IMR-90 (cell line): ENCODE results near the gene KRTCAP2. TPM values are rescaled to one million over a fixed set of nuclear protein-coding genes. Genes with fewer than 3 reads are reported as not detected.
"Not testable (repeated sequence)": the region's sequence is repeated elsewhere in the genome, so short reads cannot be mapped to it uniquely, and the experiment has no call there.

Experiments used
- ATAC-seq: fragments of 200-7000 bp; cut with Tn5 transposase; 2 replicates; pipeline ENCODE4 v1.9.1; 2020; ENCODE audit warnings: low read depth, mild to moderate bottlenecking, moderate library complexity
- BruUV-seq: library from RNA; stranded (reverse); fragments of 400-500 nt; replicated peaks from 2 replicates; lab custom pipeline; 2021; lab: Mats Ljungman, UMichigan
- CTCF ChIA-PET: fragments of 300-600 bp; formaldehyde crosslinking; extraction: SDS; loops from one replicate; lab custom pipeline; 2021; ENCODE audit warnings: antibody characterized with exemption; lab: Yijun Ruan, JAX
- POLR2A ChIA-PET: fragments of 300-600 bp; sonication (Branson Sonifier 250); formaldehyde crosslinking; loops from one replicate; lab custom pipeline; 2022; ENCODE audit warnings: antibody characterized with exemption; ENCODE audit not compliant: unreplicated experiment; lab: Charles Lee
- DNase-seq: peaks from one replicate; pipeline ENCODE4 v3.0.0; 2013
- H2AFZ ChIP-seq: replicated peaks from 2 replicates; pipeline ENCODE3; 2013; ENCODE audit warnings: low read length, mild to moderate bottlenecking; ENCODE audit not compliant: poor library complexity
- H2AK5ac ChIP-seq: 2 replicates; pipeline ENCODE4 v1.6.1; 2013; ENCODE audit warnings: low read depth, low read length, inconsistent platforms
- H2AK9ac ChIP-seq: replicated peaks from 2 replicates; pipeline ENCODE3; 2013; ENCODE audit warnings: mild to moderate bottlenecking, low read depth, low read length, moderate library complexity; ENCODE audit not compliant: poor library complexity
- H2BK120ac ChIP-seq: 2 replicates; pipeline ENCODE4 v1.6.1; 2013; ENCODE audit warnings: low read depth, low read length, inconsistent platforms
- H2BK15ac ChIP-seq: 3 replicates; pipeline ENCODE4 v1.6.1; 2013; ENCODE audit warnings: low read depth, low read length, inconsistent platforms
- H2BK20ac ChIP-seq: 2 replicates; pipeline ENCODE4 v1.6.1; 2013; ENCODE audit warnings: low read depth, mild to moderate bottlenecking, inconsistent platforms, low read length, moderate library complexity
- H2BK5ac ChIP-seq: 2 replicates; pipeline ENCODE4 v1.6.1; 2013; ENCODE audit warnings: mild to moderate bottlenecking, low read depth, low read length, inconsistent platforms; ENCODE audit not compliant: poor library complexity, severe bottlenecking
- H3K14ac ChIP-seq: replicated peaks from 2 replicates; pipeline ENCODE4 v1.6.1; 2013; ENCODE audit warnings: low read depth, low read length, inconsistent platforms
- H3K18ac ChIP-seq: 2 replicates; pipeline ENCODE4 v1.6.1; 2013; ENCODE audit warnings: low read depth, low read length, control low read depth
- H3K23ac ChIP-seq: 2 replicates; pipeline ENCODE4 v1.6.1; 2013; ENCODE audit warnings: low read depth, low read length, inconsistent platforms
- H3K27ac ChIP-seq: 2 replicates; pipeline ENCODE4 v1.5.1; 2013; ENCODE audit warnings: mild to moderate bottlenecking, control low read depth, low read length; ENCODE audit not compliant: insufficient read depth
- H3K27me3 ChIP-seq: 2 replicates; pipeline ENCODE4 v1.6.1; 2013; ENCODE audit warnings: low read length; ENCODE audit not compliant: control insufficient read depth, insufficient read depth
- H3K36me3 ChIP-seq: 2 replicates; pipeline ENCODE4 v1.6.1; 2013; ENCODE audit warnings: low read length, mixed read lengths; ENCODE audit not compliant: control insufficient read depth, insufficient read depth
- H3K4ac ChIP-seq: 2 replicates; pipeline ENCODE4 v1.6.1; 2013; ENCODE audit warnings: low read depth, low read length, inconsistent platforms
- H3K4me1 ChIP-seq: 2 replicates; pipeline ENCODE4 v1.6.1; 2013; ENCODE audit warnings: low read length, mixed read lengths; ENCODE audit not compliant: control insufficient read depth, insufficient read depth
- H3K4me2 ChIP-seq: 2 replicates; pipeline ENCODE4 v1.6.1; 2013; ENCODE audit warnings: low read depth, mild to moderate bottlenecking, control low read depth, low read length, moderate library complexity
- H3K4me3 ChIP-seq: 2 replicates; pipeline ENCODE4 v1.5.1; 2013; ENCODE audit warnings: low read depth, mild to moderate bottlenecking, control low read depth, low read length, moderate library complexity; ENCODE audit not compliant: insufficient read depth
- H3K56ac ChIP-seq: 2 replicates; pipeline ENCODE4 v1.6.1; 2013; ENCODE audit warnings: low read length, inconsistent platforms; ENCODE audit not compliant: insufficient read depth; ENCODE audit errors: extremely low read depth
- H3K79me1 ChIP-seq, 2 experiments: 2 replicates each; pipeline ENCODE4 v1.6.1; 2013; ENCODE audit warnings: low read length in 2 of 2, inconsistent platforms in 1 of 2, low read depth in 1 of 2
- H3K9ac ChIP-seq: 2 replicates; pipeline ENCODE4 v1.6.1; 2013; ENCODE audit warnings: low read depth, low read length, control low read depth
- H3K9me1 ChIP-seq: 2 replicates; pipeline ENCODE4 v1.6.1; 2013; ENCODE audit warnings: low read length, inconsistent platforms; ENCODE audit not compliant: insufficient read depth
- H3K9me3 ChIP-seq: 2 replicates; pipeline ENCODE4 v1.6.1; 2013; ENCODE audit warnings: low read length; ENCODE audit not compliant: control insufficient read depth, insufficient read depth
- H4K20me1 ChIP-seq: 2 replicates; pipeline ENCODE4 v1.6.1; 2013; ENCODE audit warnings: low read length, inconsistent platforms; ENCODE audit not compliant: insufficient read depth
- H4K5ac ChIP-seq: 2 replicates; pipeline ENCODE4 v1.6.1; 2013; ENCODE audit warnings: mild to moderate bottlenecking, low read depth, low read length, control low read depth
- H4K8ac ChIP-seq, 2 experiments: 2 replicates each; pipeline ENCODE4 v1.6.1; 2013; ENCODE audit warnings: low read depth in 2 of 2, low read length in 2 of 2, control low read depth in 1 of 2, inconsistent platforms in 1 of 2
- H4K91ac ChIP-seq: 2 replicates; pipeline ENCODE4 v1.6.1; 2013; ENCODE audit warnings: low read depth, low read length, inconsistent platforms; ENCODE audit not compliant: insufficient read depth
- MXI1 ChIP-seq: IDR thresholded peaks from 2 replicates; pipeline ENCODE4 v1.6.1; 2012; ENCODE audit warnings: low read depth, mild to moderate bottlenecking, low read length, moderate library complexity, borderline replicate concordance
- NFE2L2 ChIP-seq: fragments of 150-350 bp; IDR thresholded peaks from 2 replicates; pipeline ENCODE4 v1.6.1; 2016; ENCODE audit warnings: low read depth, mild to moderate bottlenecking, low read length
- RAD21 ChIP-seq: IDR thresholded peaks from 2 replicates; pipeline ENCODE4 v1.6.1; 2012; ENCODE audit warnings: low read length, improper control_type of control experiment
- RCOR1 ChIP-seq: IDR thresholded peaks from 2 replicates; pipeline ENCODE4 v1.6.1; 2012; ENCODE audit warnings: mild to moderate bottlenecking, low read length, improper control_type of control experiment; ENCODE audit not compliant: insufficient replicate concordance
- RFX5 ChIP-seq: IDR thresholded peaks from 2 replicates; pipeline ENCODE4 v1.8.0; 2012; ENCODE audit warnings: low read depth, mild to moderate bottlenecking, low read length, moderate library complexity
- USF2 ChIP-seq: fragments of 150-350 bp; IDR thresholded peaks from 2 replicates; pipeline ENCODE4 v1.6.1; 2017; ENCODE audit warnings: mild to moderate bottlenecking, antibody characterized with exemption, low read length, low read depth
- WGBS, 2 experiments: methylation state at CpG; one replicate each; pipeline versions ENCODE4 v1.1.5 to v1.1.7; 2013; ENCODE audit warnings: missing lambda C conversion rate in 2 of 2; ENCODE audit not compliant: insufficient read length in 1 of 2; ENCODE audit errors: extremely low coverage in 2 of 2; 5-methylcytosine and 5-hydroxymethylcytosine counted together
- dilution Hi-C: fragments of 300-500 bp; cut with HindIII; formaldehyde crosslinking; loops from one replicate; pipeline ENCODE4 v1.14.3; 2018; ENCODE audit warnings: low sequenced_read_pairs; ENCODE audit not compliant: unreplicated experiment
- in situ Hi-C: fragments of 300-500 bp; cut with MboI; formaldehyde crosslinking; loops from 3 replicates; pipeline ENCODE4 v1.14.3; 2019; ENCODE audit warnings: low sequenced_read_pairs, inconsistent platforms, mixed read lengths
- intact Hi-C: fragments of 100-400 bp; cut with micrococcal nuclease; formaldehyde crosslinking; loops from 2 replicates; pipeline ENCODE4 v1.10.0; 2022
- polyA plus RNA-seq, 3 experiments: library from polyadenylated mRNA; depleted of rRNA; stranded (reverse); fragments of >200 nt; gene quantifications; 2 replicates each; pipeline ENCODE4 v1.2.3, GENCODE V29; 2012; ENCODE audit warnings: low replicate concordance in 1 of 3
- total RNA-seq: library from RNA; depleted of rRNA; stranded (reverse); fragments of >200 nt; gene quantifications from 2 replicates; pipeline ENCODE4 v1.2.3, GENCODE V29; 2012

Gene KRTCAP2
- total and polyA plus RNA-seq, 2 of the 4 experiments (the other 2 are of a cell fraction): 76.7 to 232 TPM

- H3K27ac ChIP-seq: no peak overlapping the region
- no TSS peak for BruUV-seq
- no peaks in the 10 kb centered on the region for H3K79me1 ChIP-seq
These were observed 14.1 kb downstream of the KRTCAP2 start for GRCh38 chr1:155158991-155159390.

GRCh38 chr1:155155996-155156643 lies 17.0 kb downstream of the KRTCAP2 start:
- intact Hi-C loops, DNase-seq, H2AK9ac ChIP-seq, H3K36me3 ChIP-seq, H3K27me3 ChIP-seq, H3K9ac ChIP-seq, H2AK5ac ChIP-seq, H3K4me1 ChIP-seq, H4K20me1 ChIP-seq, H2BK120ac ChIP-seq, H3K9me1 ChIP-seq, CTCF ChIA-PET, H3K4me3 ChIP-seq, H3K9me3 ChIP-seq, H4K91ac ChIP-seq, BruUV-seq, H3K4me2 ChIP-seq, H2BK15ac ChIP-seq, H3K23ac ChIP-seq, dilution Hi-C loops, ATAC-seq, H3K14ac ChIP-seq, H2BK5ac ChIP-seq, H3K56ac ChIP-seq, H4K8ac ChIP-seq, H4K5ac ChIP-seq, H3K4ac ChIP-seq, in situ Hi-C loops, H3K79me1 ChIP-seq, H3K18ac ChIP-seq, H3K27ac ChIP-seq, POLR2A ChIA-PET, H2BK20ac ChIP-seq, H2AFZ ChIP-seq: not testable (repeated sequence)
- WGBS, 2 experiments: no CpG with 5 or more reads among the region's 3 CpGs

More at GRCh38 chr1:155158991-155159390, 14.1 kb downstream of the KRTCAP2 start:
- H3K18ac ChIP-seq: no peak overlapping the region
- H2BK5ac ChIP-seq: no peak overlapping the region
- no peak overlapping the region for H2BK15ac ChIP-seq
- H3K56ac ChIP-seq: no peak overlapping the region
- TF ChIP-seq RFX5: no peak
- TF ChIP-seq RCOR1: no peak
- TF ChIP-seq RAD21: no peak
- no peak for TF ChIP-seq MXI1
- no peak for TF ChIP-seq USF2
- TF ChIP-seq NFE2L2: no peak
- no peak overlapping the region for H2AFZ ChIP-seq
- no peak overlapping the region for H2AK5ac ChIP-seq
- no peak overlapping the region for H3K4ac ChIP-seq
- no peak overlapping the region for H4K91ac ChIP-seq
- H2AK9ac ChIP-seq: no peak overlapping the region
- H2BK120ac ChIP-seq: no peak overlapping the region
- H3K4me3 ChIP-seq: no peak overlapping the region
- ChIA-PET CTCF (no interaction called here), POLR2A (no interaction called here)
- H3K4me1 ChIP-seq: no peaks in the 10 kb centered on the region
- in situ Hi-C loops: no loop called here
- no peak overlapping the region for H3K23ac ChIP-seq
- H4K8ac ChIP-seq: no peak overlapping the region
- H4K20me1 ChIP-seq: no peaks in the 10 kb centered on the region
- H3K9ac ChIP-seq: no peak overlapping the region
- H3K36me3 ChIP-seq: no peaks in the 10 kb centered on the region
- no peaks in the 10 kb centered on the region for H3K9me1 ChIP-seq
- peaks cover 7% of the 10 kb centered on the region for H3K27me3 ChIP-seq
- 43% methylated on average over 1 of the region's 1 CpG; no CpG with 5 or more reads in 1 of the 2 experiments for WGBS, 2 experiments
- intact Hi-C loops: no loop called here
- no peak overlapping the region for H3K4me2 ChIP-seq
- H2BK20ac ChIP-seq: no peak overlapping the region
- dilution Hi-C loops: no loop called here
- DNase-seq: no peak
- H3K14ac ChIP-seq: no peak overlapping the region
- no peak overlapping the region for H4K5ac ChIP-seq
- ATAC-seq: no peak
- H3K9me3 ChIP-seq: no peaks in the 10 kb centered on the region
